GM12873 (cell line): Measurements from ENCODE around the gene SORL1.

Experiments used
- TF ChIP-seq, protein P1 (sequence below): IDR thresholded peaks from 2 replicates; pipeline ENCODE4 v1.5.1; 2012; ENCODE audit warnings: low read depth, mild to moderate bottlenecking, moderate library complexity, low read length, control low read depth; ENCODE audit not compliant: insufficient read depth; ENCODE audit errors: missing control alignments

The SORL1 gene

DNA sequence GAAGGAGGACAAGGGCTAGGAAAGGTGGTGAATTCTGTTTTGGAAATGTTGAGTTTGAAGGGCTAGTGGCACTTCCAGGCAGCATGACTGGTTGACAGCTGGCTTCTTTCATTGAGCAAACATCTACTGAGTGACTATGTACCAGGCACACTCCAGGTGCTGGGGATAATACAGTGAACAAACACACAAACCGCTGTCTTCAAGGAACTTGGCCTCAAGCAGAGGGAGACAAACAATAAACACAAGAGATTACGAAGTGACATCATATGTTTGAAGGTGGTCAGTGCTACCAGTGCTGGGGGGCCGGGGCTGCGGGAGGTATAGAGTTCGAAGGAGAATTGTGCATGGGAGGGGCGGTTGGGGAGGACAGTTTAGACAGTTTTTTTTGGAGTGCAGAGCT is 197.7 kb downstream of the SORL1 start:
- TF ChIP-seq, protein P1, sequence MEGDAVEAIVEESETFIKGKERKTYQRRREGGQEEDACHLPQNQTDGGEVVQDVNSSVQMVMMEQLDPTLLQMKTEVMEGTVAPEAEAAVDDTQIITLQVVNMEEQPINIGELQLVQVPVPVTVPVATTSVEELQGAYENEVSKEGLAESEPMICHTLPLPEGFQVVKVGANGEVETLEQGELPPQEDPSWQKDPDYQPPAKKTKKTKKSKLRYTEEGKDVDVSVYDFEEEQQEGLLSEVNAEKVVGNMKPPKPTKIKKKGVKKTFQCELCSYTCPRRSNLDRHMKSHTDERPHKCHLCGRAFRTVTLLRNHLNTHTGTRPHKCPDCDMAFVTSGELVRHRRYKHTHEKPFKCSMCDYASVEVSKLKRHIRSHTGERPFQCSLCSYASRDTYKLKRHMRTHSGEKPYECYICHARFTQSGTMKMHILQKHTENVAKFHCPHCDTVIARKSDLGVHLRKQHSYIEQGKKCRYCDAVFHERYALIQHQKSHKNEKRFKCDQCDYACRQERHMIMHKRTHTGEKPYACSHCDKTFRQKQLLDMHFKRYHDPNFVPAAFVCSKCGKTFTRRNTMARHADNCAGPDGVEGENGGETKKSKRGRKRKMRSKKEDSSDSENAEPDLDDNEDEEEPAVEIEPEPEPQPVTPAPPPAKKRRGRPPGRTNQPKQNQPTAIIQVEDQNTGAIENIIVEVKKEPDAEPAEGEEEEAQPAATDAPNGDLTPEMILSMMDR, result no peak

DNA sequence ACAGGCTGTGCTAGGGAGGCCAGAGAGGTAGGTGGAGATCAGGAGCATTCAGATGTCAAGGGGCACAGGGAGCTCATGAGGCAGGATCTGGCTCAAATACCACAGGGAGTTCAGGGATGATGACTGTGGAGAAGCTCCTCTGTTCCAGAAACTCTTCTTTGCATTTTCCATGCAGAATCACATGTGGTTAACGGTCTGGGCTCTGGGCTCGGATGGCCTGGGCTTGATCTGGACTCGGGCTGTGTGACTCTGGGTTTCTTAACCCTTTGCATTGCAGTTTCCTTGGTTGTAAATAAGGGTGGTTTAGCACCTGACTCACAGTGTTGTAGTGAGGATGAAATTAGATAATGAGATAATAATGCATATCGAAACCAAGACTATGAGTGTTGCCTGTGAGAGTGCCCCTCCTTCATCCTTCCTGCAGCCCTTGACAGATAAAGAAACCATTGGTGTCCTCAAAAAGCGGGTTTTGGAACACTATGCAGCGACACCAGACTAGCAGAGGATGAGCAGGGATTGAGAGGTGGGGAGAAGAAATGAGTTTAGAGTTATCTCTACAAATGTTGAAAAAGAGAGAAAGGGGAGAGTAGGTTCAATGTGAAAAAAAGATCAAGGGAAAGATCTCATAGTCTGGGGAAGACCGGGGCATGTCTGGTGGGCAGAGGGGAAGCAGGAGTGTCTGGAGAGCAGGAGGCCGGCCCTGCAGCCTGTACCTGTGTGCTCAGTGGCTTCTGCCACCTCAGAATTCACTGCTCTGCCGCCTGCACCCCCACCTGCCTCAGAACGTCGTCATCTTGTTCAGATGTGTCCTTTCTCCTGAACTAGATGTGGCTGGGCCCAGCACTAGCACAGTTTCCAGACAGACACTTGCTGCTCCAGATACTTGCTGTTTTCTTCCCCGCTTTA is 198.5 kb downstream of the SORL1 start:
- TF ChIP-seq, protein P1, result no peak

DNA sequence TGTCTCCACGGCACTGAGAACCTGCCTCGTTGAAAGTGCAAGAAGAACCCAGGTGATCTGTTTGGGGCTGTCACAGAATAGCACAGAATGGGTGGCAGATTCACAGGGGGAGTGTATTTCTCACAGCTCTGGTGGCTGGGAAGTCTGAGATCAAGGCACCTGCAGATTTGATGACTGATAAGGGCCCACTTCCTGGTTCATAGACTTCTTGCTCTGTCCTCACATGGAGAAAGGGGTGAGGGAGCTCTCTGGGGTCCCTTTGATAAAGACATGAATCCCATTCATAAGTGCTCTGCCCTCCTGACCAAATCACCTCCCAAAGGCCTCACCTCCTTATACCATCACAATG is 199.1 kb downstream of the SORL1 start:
- TF ChIP-seq, protein P1, result no peak

DNA sequence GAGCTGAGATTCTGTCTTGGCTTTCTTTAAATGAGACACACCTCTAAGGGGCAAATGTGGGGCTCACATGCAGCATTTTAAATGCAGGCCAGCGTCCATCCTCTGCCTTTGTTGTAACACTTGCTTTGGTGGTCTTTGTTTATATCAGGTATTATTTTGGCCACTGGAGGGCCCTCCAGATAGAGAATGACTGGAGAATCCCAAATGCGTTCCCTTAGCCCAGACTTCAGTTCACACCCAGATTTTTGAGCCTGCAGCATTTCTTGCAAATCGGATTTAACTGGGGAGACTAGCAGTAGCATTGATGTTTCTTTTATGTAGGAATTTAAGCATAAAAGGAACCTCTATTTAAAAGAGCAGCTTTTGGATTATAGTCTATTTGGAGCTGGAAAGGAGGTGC is 200.9 kb downstream of the SORL1 start:
- TF ChIP-seq, protein P1, result no peak

DNA sequence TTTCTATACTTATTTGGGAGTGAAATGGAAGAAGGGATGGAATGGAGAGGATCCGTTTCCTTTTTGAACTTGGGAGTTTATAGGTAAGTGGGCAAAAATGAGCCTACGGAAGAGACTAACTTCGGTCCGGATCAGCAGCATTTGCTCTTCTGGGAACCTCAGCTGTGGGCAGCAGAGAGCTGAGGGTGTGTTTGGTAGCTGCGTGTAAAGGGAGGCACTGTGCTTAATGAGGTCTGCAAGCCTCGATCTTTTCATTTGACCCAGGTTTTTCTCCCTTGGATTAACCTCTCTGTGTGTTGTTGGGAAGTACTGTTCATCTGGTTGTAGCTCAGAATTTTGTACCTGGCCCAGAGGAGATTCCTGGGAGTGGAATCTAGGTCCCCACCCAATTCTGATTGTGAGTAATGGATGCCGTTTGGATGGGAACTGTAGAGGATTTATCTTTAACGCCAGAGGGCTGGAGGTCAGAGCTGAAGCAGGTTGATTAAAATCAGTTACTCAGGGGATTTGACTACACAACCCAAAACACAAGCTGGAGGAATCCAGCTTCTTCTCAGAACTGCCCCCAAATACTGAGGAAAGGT is 202.2 kb downstream of the SORL1 start:
- TF ChIP-seq, protein P1, result no peak

DNA sequence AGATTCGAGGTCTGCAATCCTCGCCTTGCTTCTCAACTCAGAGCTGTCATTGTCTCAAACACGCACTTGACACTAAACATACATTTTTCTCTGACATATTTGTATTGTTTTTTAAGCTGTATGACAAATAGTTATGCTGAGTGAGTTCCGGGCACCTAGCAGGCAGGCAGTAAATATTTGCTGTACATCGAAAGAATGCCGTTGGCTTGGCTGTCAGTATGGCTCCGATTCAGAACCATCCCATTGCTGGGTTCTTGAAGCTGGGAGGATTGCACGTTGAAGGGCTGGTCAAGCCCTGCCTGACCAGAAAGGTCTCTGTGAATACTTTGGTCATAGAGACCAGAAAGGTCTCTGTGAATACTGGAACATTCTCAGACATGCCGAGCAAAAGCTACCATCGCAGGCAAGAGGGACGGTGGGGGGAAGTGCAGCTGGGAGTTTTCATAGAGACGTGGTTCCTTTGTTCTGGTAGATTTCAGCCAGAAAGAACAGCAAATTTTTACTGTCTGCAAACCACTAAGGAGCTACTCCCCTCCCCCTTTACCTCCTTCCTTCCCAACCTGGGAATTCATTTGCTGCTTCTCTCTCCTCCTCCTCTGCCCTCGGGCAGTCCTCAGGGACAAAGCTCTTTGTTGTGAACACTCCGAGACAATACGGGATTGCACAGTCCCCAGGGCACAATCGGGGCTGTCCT is 202.9 kb downstream of the SORL1 start:
- TF ChIP-seq, protein P1, result no peak
